ENCODE results near the gene SLC2A1. TPM values are rescaled to one million over a fixed set of nuclear protein-coding genes. Genes with fewer than 3 reads are reported as not detected.

Gene SLC2A1
- total RNA-seq, 4 donors from 2014 or later, result 238 to 883 (median 448) TPM

DNA sequence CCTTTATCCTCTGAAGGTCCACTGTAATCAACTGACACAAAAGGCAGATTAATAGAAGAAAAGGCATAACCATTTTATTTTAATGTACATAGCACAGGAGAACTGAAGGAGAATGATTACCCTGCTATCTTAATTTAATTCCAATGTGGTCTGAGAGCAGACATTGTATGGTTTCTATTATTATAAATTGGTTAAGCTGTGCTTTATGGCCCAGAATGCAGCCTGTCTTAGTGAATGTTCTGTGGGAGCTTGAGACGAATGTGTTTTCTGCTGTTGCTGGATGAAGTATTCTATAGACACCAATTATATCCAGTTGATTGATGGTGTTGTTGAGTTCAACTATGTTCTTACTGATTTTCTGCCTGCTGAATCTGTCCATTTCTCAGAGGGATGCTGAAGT lies 25.0 kb upstream of the SLC2A1 start:
- H3K4me1 ChIP-seq, result no peaks in the 10 kb centered on the region
- WGBS, 2 donors, result 75 to 93% methylated on average over 1 of the region's 1 CpG
- intact Hi-C loops (cut with DNase I), result no loop called here
- H3K4me3 ChIP-seq, result no peak overlapping the region
- no peaks in the 10 kb centered on the region for H3K36me3 ChIP-seq
- no peaks in the 10 kb centered on the region for H3K27me3 ChIP-seq
- TF ChIP-seq POLR2A (IDR thresholded peaks at IDR 0.05), result no peak
- TF ChIP-seq, protein P1, sequence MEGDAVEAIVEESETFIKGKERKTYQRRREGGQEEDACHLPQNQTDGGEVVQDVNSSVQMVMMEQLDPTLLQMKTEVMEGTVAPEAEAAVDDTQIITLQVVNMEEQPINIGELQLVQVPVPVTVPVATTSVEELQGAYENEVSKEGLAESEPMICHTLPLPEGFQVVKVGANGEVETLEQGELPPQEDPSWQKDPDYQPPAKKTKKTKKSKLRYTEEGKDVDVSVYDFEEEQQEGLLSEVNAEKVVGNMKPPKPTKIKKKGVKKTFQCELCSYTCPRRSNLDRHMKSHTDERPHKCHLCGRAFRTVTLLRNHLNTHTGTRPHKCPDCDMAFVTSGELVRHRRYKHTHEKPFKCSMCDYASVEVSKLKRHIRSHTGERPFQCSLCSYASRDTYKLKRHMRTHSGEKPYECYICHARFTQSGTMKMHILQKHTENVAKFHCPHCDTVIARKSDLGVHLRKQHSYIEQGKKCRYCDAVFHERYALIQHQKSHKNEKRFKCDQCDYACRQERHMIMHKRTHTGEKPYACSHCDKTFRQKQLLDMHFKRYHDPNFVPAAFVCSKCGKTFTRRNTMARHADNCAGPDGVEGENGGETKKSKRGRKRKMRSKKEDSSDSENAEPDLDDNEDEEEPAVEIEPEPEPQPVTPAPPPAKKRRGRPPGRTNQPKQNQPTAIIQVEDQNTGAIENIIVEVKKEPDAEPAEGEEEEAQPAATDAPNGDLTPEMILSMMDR (IDR thresholded peaks at IDR 0.05), result no peak
- no peak overlapping the region for H3K27ac ChIP-seq
- no peak for DNase-seq
- H3K9me3 ChIP-seq, result no peaks in the 10 kb centered on the region

DNA sequence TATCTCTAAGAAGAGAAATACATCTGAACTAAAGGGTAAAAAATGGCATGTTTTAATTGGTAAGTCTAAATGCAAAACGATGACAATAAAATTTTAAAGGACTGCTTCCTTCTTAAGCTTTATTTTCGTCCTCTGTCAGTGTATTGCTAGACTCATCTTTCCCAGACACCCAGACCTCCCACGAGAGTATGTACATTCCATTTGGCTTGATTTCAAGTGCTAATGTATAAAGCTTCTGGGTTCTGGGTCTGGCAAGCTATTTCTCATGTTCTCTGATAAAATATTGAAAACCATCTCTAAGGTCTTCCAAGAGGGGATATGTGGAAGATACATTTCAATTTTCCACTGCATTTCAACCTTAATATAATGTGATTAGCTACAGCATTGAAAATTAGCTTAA lies 24.6 kb upstream of the SLC2A1 start:
- no peaks in the 10 kb centered on the region for H3K27me3 ChIP-seq
- no peak for DNase-seq
- H3K4me1 ChIP-seq, result no peaks in the 10 kb centered on the region
- H3K4me3 ChIP-seq, result no peak overlapping the region
- no peak overlapping the region for H3K27ac ChIP-seq
- no peaks in the 10 kb centered on the region for H3K36me3 ChIP-seq
- 57 to 59% methylated on average over 3 of the region's 3 CpGs for WGBS, 2 donors
- intact Hi-C loops (cut with DNase I), result no loop called here
- no peaks in the 10 kb centered on the region for H3K9me3 ChIP-seq
- TF ChIP-seq, protein P1 (IDR thresholded peaks at IDR 0.05), result no peak
- TF ChIP-seq POLR2A (IDR thresholded peaks at IDR 0.05), result no peak

GRCh38 chr1:42982641-42983040 lies 24.0 kb upstream of the SLC2A1 start:
- no peak for DNase-seq
- TF ChIP-seq, protein P1 (IDR thresholded peaks at IDR 0.05), result no peak
- TF ChIP-seq POLR2A (IDR thresholded peaks at IDR 0.05), result no peak
- Histone ChIP-seq H3K27me3 (no peaks in the 10 kb centered on the region), H3K4me1 (no peaks in the 10 kb centered on the region), H3K9me3 (no peaks in the 10 kb centered on the region), H3K36me3 (no peaks in the 10 kb centered on the region), H3K27ac (no peak overlapping the region), H3K4me3 (no peak overlapping the region)
- 84 to 88% methylated on average over 6 of the region's 6 CpGs for WGBS, 2 donors
- intact Hi-C loops (cut with DNase I), result no loop called here

DNA sequence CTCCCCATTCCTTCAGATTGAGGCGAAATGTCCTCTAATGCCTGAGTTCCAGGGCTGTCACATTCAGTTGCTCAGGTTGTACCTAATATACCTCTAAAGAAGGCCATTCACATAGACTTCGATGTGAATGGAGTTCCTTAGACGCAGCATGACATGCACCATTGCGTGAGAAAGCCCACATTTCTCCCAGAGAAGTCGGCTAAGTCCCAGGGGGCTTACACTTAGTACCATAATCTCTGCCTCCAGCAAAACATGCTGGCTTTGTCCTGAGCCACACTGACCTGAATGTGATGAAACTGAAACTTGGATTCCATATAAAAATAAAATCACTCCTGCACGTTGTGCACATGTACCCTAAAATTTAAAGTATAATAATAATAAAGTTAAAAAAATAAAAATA lies 23.2 kb upstream of the SLC2A1 start:
- Histone ChIP-seq H3K27me3 (no peaks in the 10 kb centered on the region), H3K4me3 (no peak overlapping the region), H3K9me3 (no peaks in the 10 kb centered on the region), H3K27ac (no peak overlapping the region), H3K36me3 (no peaks in the 10 kb centered on the region), H3K4me1 (no peaks in the 10 kb centered on the region)
- no peak for TF ChIP-seq POLR2A (IDR thresholded peaks at IDR 0.05)
- TF ChIP-seq, protein P1 (IDR thresholded peaks at IDR 0.05), result no peak
- WGBS, 2 donors, result 76 to 82% methylated on average over 4 to 6 of the region's 6 CpGs
- intact Hi-C loops (cut with DNase I), result no loop called here
- DNase-seq, result no peak

GRCh38 chr1:42981255-42981805 lies 22.7 kb upstream of the SLC2A1 start:
- Histone ChIP-seq H3K36me3 (no peaks in the 10 kb centered on the region), H3K9me3 (no peaks in the 10 kb centered on the region), H3K4me1 (no peaks in the 10 kb centered on the region), H3K4me3 (no peak overlapping the region), H3K27me3 (no peaks in the 10 kb centered on the region), H3K27ac (no peak overlapping the region)
- no peak for DNase-seq
- WGBS, 2 donors, result 81 to 90% methylated on average over 4 of the region's 4 CpGs
- TF ChIP-seq, protein P1 (IDR thresholded peaks at IDR 0.05), result no peak
- no peak for TF ChIP-seq POLR2A (IDR thresholded peaks at IDR 0.05)
- intact Hi-C loops (cut with DNase I), result no loop called here
